ENCODE results near the gene PLCH2. TPM values are rescaled to one million over a fixed set of nuclear protein-coding genes. Genes with fewer than 3 reads are reported as not detected.

The PLCH2 gene
- total and polyA plus RNA-seq, 2 donors (not counting 1 experiment from before 2014, with no cell fraction given) = 20.0 to 34.9 TPM

- H3K79me2 ChIP-seq (ENCODE audit: control insufficient read depth, insufficient read depth, low read length) = peaks cover 23% of the 10 kb centered on the region
- WGBS (ENCODE audit: insufficient coverage) = 96% methylated on average over 42 of the region's 45 CpGs
- H3K9me3 Mint-ChIP-seq (ENCODE audit: insufficient read depth) = no peaks in the 10 kb centered on the region
- no peak overlapping the region for H3K4me3 Mint-ChIP-seq
- H3K27ac ChIP-seq (ENCODE audit: low read length in 2 of 2) = no peak overlapping the region
- intact Hi-C loops (cut with micrococcal nuclease) = no loop called here
- ATAC-seq (ENCODE audit: low read depth) (no peak), DNase-seq (no peak)
- H3K4me3 ChIP-seq (ENCODE audit: control extremely low read depth in 1 of 5, extremely low read depth in 1 of 5, insufficient read depth in 1 of 5, low read depth in 2 of 5, low read length in 4 of 5) = no peak overlapping the region
- ChIA-PET CTCF (interaction anchor here (1.9 kb wide), 1 partner anchor 102 kb away, joined by 3 read pairs; the partner anchor contains the start of gene PEX10), POLR2A (no interaction called here)
- H2AFZ ChIP-seq (ENCODE audit: insufficient read depth, low read depth, low read length, poor library complexity, severe bottlenecking) = no peak overlapping the region
- H3K36me3 ChIP-seq (replicated peaks in 1 of 2; ENCODE audit: control extremely low read depth in 1 of 2, control insufficient read depth in 1 of 2, extremely low read depth in 1 of 2, insufficient read depth in 2 of 2, low read length in 1 of 2) = peaks cover 0 to 88% of the 10 kb centered on the region in 2 experiments
- H3K4me1 ChIP-seq (ENCODE audit: control insufficient read depth in 2 of 2, insufficient read depth in 2 of 2, low read length in 2 of 2) = no peaks in the 10 kb centered on the region
- H3K27me3 Mint-ChIP-seq = no peaks in the 10 kb centered on the region
- no peaks in the 10 kb centered on the region for H3K9me3 ChIP-seq (ENCODE audit: control extremely low read depth in 1 of 3, control insufficient read depth in 2 of 3, insufficient read depth in 1 of 3, low read length in 2 of 3)
- no peaks in the 10 kb centered on the region for H3K4me1 Mint-ChIP-seq
- no peak overlapping the region for H3K9ac ChIP-seq (ENCODE audit: low read length)
- TF ChIP-seq, protein P1, sequence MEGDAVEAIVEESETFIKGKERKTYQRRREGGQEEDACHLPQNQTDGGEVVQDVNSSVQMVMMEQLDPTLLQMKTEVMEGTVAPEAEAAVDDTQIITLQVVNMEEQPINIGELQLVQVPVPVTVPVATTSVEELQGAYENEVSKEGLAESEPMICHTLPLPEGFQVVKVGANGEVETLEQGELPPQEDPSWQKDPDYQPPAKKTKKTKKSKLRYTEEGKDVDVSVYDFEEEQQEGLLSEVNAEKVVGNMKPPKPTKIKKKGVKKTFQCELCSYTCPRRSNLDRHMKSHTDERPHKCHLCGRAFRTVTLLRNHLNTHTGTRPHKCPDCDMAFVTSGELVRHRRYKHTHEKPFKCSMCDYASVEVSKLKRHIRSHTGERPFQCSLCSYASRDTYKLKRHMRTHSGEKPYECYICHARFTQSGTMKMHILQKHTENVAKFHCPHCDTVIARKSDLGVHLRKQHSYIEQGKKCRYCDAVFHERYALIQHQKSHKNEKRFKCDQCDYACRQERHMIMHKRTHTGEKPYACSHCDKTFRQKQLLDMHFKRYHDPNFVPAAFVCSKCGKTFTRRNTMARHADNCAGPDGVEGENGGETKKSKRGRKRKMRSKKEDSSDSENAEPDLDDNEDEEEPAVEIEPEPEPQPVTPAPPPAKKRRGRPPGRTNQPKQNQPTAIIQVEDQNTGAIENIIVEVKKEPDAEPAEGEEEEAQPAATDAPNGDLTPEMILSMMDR (IDR thresholded peaks at IDR 0.05) = no peak
- no peak for TF ChIP-seq EZH2 (IDR thresholded peaks at IDR 0.05; ENCODE audit: borderline replicate concordance, insufficient read depth, low read depth, low read length, poor library complexity, severe bottlenecking)
- H4K20me1 ChIP-seq (ENCODE audit: control insufficient read depth, insufficient read depth, low read length, poor library complexity, severe bottlenecking) = peaks cover 75% of the 10 kb centered on the region
- H3K27ac Mint-ChIP-seq = no peak overlapping the region
- H3K4me2 ChIP-seq (replicated peaks; ENCODE audit: low read depth, low read length, poor library complexity, severe bottlenecking) = no peak overlapping the region
- H3K27me3 ChIP-seq (replicated peaks in 1 of 4; ENCODE audit: control extremely low read depth in 1 of 4, control insufficient read depth in 3 of 4, insufficient read depth in 4 of 4, low read length in 3 of 4) = no peaks in the 10 kb centered on the region
Measured at GRCh38 chr1:2514863-2515762, 39.0 kb downstream of the PLCH2 start.

DNA sequence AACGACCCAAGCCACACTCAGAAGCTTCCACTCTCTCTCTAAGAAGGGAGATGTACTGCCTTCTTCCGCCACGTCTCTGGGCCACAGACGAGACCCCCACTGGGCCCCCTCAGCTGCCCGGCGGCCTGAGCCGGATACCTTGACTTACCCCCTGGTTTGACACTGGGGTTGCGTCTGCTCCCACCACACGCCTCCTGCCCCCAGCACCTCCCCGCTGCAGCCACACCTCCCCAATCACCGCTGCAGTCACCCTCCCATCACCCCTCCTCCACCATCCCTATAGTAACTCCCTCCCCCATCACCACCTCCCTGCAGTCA, 39.6 kb downstream of the PLCH2 start:
- H2AFZ ChIP-seq (ENCODE audit: insufficient read depth, low read depth, low read length, poor library complexity, severe bottlenecking) = no peak overlapping the region
- Mint-ChIP-seq H3K9me3 (ENCODE audit: insufficient read depth) (no peaks in the 10 kb centered on the region), H3K27ac (no peak overlapping the region), H3K4me1 (no peaks in the 10 kb centered on the region), H3K27me3 (no peaks in the 10 kb centered on the region), H3K4me3 (no peak overlapping the region)
- H3K4me3 ChIP-seq (ENCODE audit: control extremely low read depth in 1 of 5, extremely low read depth in 1 of 5, insufficient read depth in 1 of 5, low read depth in 2 of 5, low read length in 4 of 5) = no peak overlapping the region
- peaks cover 0 to 86% of the 10 kb centered on the region in 2 experiments for H3K36me3 ChIP-seq (replicated peaks in 1 of 2; ENCODE audit: control extremely low read depth in 1 of 2, control insufficient read depth in 1 of 2, extremely low read depth in 1 of 2, insufficient read depth in 2 of 2, low read length in 1 of 2)
- no peak overlapping the region for H3K9ac ChIP-seq (ENCODE audit: low read length)
- H3K79me2 ChIP-seq (ENCODE audit: control insufficient read depth, insufficient read depth, low read length) = peaks cover 26% of the 10 kb centered on the region
- no peaks in the 10 kb centered on the region for H3K9me3 ChIP-seq (ENCODE audit: control extremely low read depth in 1 of 3, control insufficient read depth in 2 of 3, insufficient read depth in 1 of 3, low read length in 2 of 3)
- H3K27me3 ChIP-seq (replicated peaks in 1 of 4; ENCODE audit: control extremely low read depth in 1 of 4, control insufficient read depth in 3 of 4, insufficient read depth in 4 of 4, low read length in 3 of 4) = no peaks in the 10 kb centered on the region
- TF ChIP-seq, protein P1 (IDR thresholded peaks at IDR 0.05) = no peak
- TF ChIP-seq EZH2 (IDR thresholded peaks at IDR 0.05; ENCODE audit: borderline replicate concordance, insufficient read depth, low read depth, low read length, poor library complexity, severe bottlenecking) = no peak
- H3K4me2 ChIP-seq (replicated peaks; ENCODE audit: low read depth, low read length, poor library complexity, severe bottlenecking) = no peak overlapping the region
- H3K4me1 ChIP-seq (ENCODE audit: control insufficient read depth in 2 of 2, insufficient read depth in 2 of 2, low read length in 2 of 2) = no peaks in the 10 kb centered on the region
- CTCF ChIA-PET = no interaction called here
- WGBS (ENCODE audit: insufficient coverage) = 98% methylated on average over 10 of the region's 11 CpGs
- intact Hi-C loops (cut with micrococcal nuclease) = no loop called here
- peaks cover 79% of the 10 kb centered on the region for H4K20me1 ChIP-seq (ENCODE audit: control insufficient read depth, insufficient read depth, low read length, poor library complexity, severe bottlenecking)
- ATAC-seq (ENCODE audit: low read depth) = no peak
- no peak for DNase-seq
- POLR2A ChIA-PET = no interaction called here
- H3K27ac ChIP-seq (ENCODE audit: low read length in 2 of 2) = no peak overlapping the region

All from B cell (primary cell).